HepG2 (cell line): ENCODE measurements around the gene MLLT11. TPM values are rescaled to one million over a fixed set of nuclear protein-coding genes. Genes with fewer than 3 reads are reported as not detected.

Experiments
- ATAC-seq: fragments of 200-7000 bp; cut with Tn5 transposase; 3 replicates; pipeline ENCODE4 v1.9.1; 2020; ENCODE audit warnings: mild to moderate bottlenecking, moderate library complexity
- BruUV-seq: library from RNA; stranded (reverse); fragments of 400-500 nt; replicated peaks from 2 replicates; lab custom pipeline; 2021; lab: Mats Ljungman, UMichigan
- CTCF ChIA-PET: fragments of 300-600 bp; formaldehyde crosslinking; extraction: SDS; loops from one replicate; lab custom pipeline; 2021; ENCODE audit warnings: low total read pairs, inconsistent platforms, low intra/inter-chr PET ratio; lab: Yijun Ruan, JAX
- POLR2A ChIA-PET: fragments of 350-600 bp; sonication (Branson Sonifier 250); formaldehyde crosslinking; loops from one replicate; lab custom pipeline; 2020; ENCODE audit warnings: antibody characterized with exemption, inconsistent platforms; lab: Yijun Ruan, JAX
- DNase-seq: peaks from one replicate; pipeline ENCODE4 v3.0.0-alpha.2; 2015; ENCODE audit warnings: low spot score
- FAIRE-seq: peaks from 3 replicates; lab custom pipeline; 2011; peaks lifted over from hg19 to GRCh38; lab: Jason Lieb, UNC
- H2AFZ ChIP-seq: one replicate; pipeline ENCODE4 v1.6.1; 2011; ENCODE audit warnings: low read length, inconsistent platforms
- H3K27ac ChIP-seq: fragments of 300-600 bp; 3 replicates; pipeline ENCODE4 v1.8.0; 2011; ENCODE audit warnings: mixed run types, mild to moderate bottlenecking, mixed read lengths, low read length, inconsistent platforms; ENCODE audit not compliant: insufficient read depth; ENCODE audit errors: extremely low read length
- H3K27me3 ChIP-seq, 2 experiments: fragments of 200-600 bp in 1 of 2; 2 replicates in 1 of 2; 3 replicates in 1 of 2; pipeline versions ENCODE4 v1.6.0 to v1.8.0; 2011; ENCODE audit warnings: low read length in 2 of 2, mild to moderate bottlenecking in 2 of 2, moderate library complexity in 2 of 2, inconsistent platforms in 1 of 2; ENCODE audit not compliant: insufficient read depth in 2 of 2, control insufficient read depth in 1 of 2
- H3K36me3 ChIP-seq, 2 experiments: fragments of 200-600 bp in 1 of 2; replicated peaks in 1 of 2; 2 replicates in 1 of 2; 3 replicates in 1 of 2; pipeline versions ENCODE4 v1.5.1 to v1.8.0; 2011; ENCODE audit warnings: low read length in 2 of 2, inconsistent platforms in 1 of 2; ENCODE audit not compliant: insufficient read depth in 2 of 2, control insufficient read depth in 1 of 2
- H3K4me1 ChIP-seq: 2 replicates; pipeline ENCODE4 v1.5.1; 2012; ENCODE audit warnings: low read length, inconsistent platforms; ENCODE audit not compliant: insufficient read depth
- H3K4me2 ChIP-seq: 2 replicates; pipeline ENCODE4 v1.6.0; 2011; ENCODE audit warnings: low read depth, low read length, inconsistent platforms
- H3K4me3 ChIP-seq, 3 experiments: fragments of 200-600 bp in 1 of 3; sonication (generic), shearing (Covaris generic) in 1 of 3; replicated peaks in 1 of 3; 2 replicates each; pipeline ENCODE4 v1.5.1; 2011 to 2016; ENCODE audit warnings: low read length in 3 of 3, inconsistent platforms in 2 of 3, low read depth in 2 of 3, mild to moderate bottlenecking in 2 of 3, control low read depth in 1 of 3, mixed read lengths in 1 of 3; ENCODE audit not compliant: insufficient read depth in 1 of 3
- H3K79me2 ChIP-seq: one replicate; pipeline ENCODE4 v1.6.1; 2011; ENCODE audit warnings: low read length, inconsistent platforms; ENCODE audit not compliant: insufficient read depth
- H3K9ac ChIP-seq: 2 replicates; pipeline ENCODE4 v1.6.0; 2011; ENCODE audit warnings: mild to moderate bottlenecking, low read depth, low read length, inconsistent platforms; ENCODE audit not compliant: insufficient read depth
- H3K9me3 ChIP-seq: 2 replicates; pipeline ENCODE4 v1.5.1; 2012; ENCODE audit warnings: mild to moderate bottlenecking, low read length
- H4K20me1 ChIP-seq: 2 replicates; pipeline ENCODE4 v1.6.0; 2011; ENCODE audit warnings: inconsistent platforms, mild to moderate bottlenecking, low read length, moderate library complexity; ENCODE audit not compliant: insufficient read depth
- ETV5 ChIP-seq: IDR thresholded peaks from 2 replicates; pipeline ENCODE4 v1.6.1; 2018; ENCODE audit warnings: missing biosample characterization, missing genetic modification reagents, inconsistent platforms, borderline replicate concordance
- FOXA3 ChIP-seq: IDR thresholded peaks from 2 replicates; pipeline ENCODE4 v1.6.1; 2016; ENCODE audit warnings: missing genetic modification reagents, missing compliant biosample characterization
- HES4 ChIP-seq: sonication (generic); formaldehyde crosslinking; IDR thresholded peaks from 2 replicates; pipeline ENCODE4 v1.9.0; 2021; ENCODE audit warnings: mild to moderate bottlenecking, missing genetic modification reagents, borderline replicate concordance
- HHEX ChIP-seq: IDR thresholded peaks from 2 replicates; pipeline ENCODE4 v1.6.1; 2016; ENCODE audit warnings: control low read depth
- IRX3 ChIP-seq: sonication (generic); formaldehyde crosslinking; IDR thresholded peaks from 2 replicates; pipeline ENCODE4 v1.8.1; 2023; ENCODE audit warnings: mild to moderate bottlenecking, low read depth, missing genetic modification reagents, borderline replicate concordance
- NCOA5 ChIP-seq: sonication (generic); formaldehyde crosslinking; IDR thresholded peaks from 2 replicates; pipeline ENCODE4 v1.4.0; 2020; ENCODE audit warnings: missing genetic modification reagents
- POLR2AphosphoS5 ChIP-seq: IDR thresholded peaks from 2 replicates; pipeline ENCODE4 v1.6.1; 2012; ENCODE audit warnings: low read depth, low read length
- SRSF9 ChIP-seq: fragments of 200-400 bp; formaldehyde crosslinking; IDR thresholded peaks from 2 replicates; pipeline ENCODE4 v1.6.1; 2018; ENCODE audit warnings: borderline replicate concordance, mild to moderate bottlenecking, low read depth, low read length; ENCODE audit not compliant: insufficient read depth, poor library complexity, severe bottlenecking
- TBX2 ChIP-seq: sonication (generic); formaldehyde crosslinking; IDR thresholded peaks from 2 replicates; pipeline ENCODE4 v1.5.0; 2020; ENCODE audit warnings: missing genetic modification reagents, mild to moderate bottlenecking, borderline replicate concordance
- TRIM24 ChIP-seq: sonication (generic); formaldehyde crosslinking; IDR thresholded peaks from 2 replicates; pipeline ENCODE4 v1.8.0; 2022; ENCODE audit warnings: mild to moderate bottlenecking, missing genetic modification reagents
- ZBED4 ChIP-seq: sonication (generic); formaldehyde crosslinking; IDR thresholded peaks from 2 replicates; pipeline ENCODE4 v1.4.0; 2020; ENCODE audit warnings: missing genetic modification reagents, borderline replicate concordance
- ZNF335 ChIP-seq: sonication (generic); formaldehyde crosslinking; IDR thresholded peaks from 2 replicates; pipeline ENCODE4 v1.4.0; 2020; ENCODE audit warnings: missing genetic modification reagents
- WGBS: methylation state at CpG from one replicate; pipeline ENCODE4 v1.1.6; 2017; ENCODE audit warnings: low lambda C conversion rate; 5-methylcytosine and 5-hydroxymethylcytosine counted together
- in situ Hi-C: cut with HindIII; loops from 2 replicates; pipeline ENCODE4 v1.10.0; 2017; ENCODE audit warnings: low pct_unique_long_range_greater_than_20kb; ENCODE audit not compliant: extremely low pct_ligation_motif_present
- intact Hi-C: fragments of 100-400 bp; cut with micrococcal nuclease; formaldehyde crosslinking; loops from one replicate; pipeline ENCODE4 v1.10.0; 2022; ENCODE audit not compliant: unreplicated experiment
- polyA plus RNA-seq, 8 experiments: library from polyadenylated mRNA; depleted of rRNA in 3 of 8; stranded (reverse) in 7 of 8; unstranded in 1 of 8; fragments of >200 nt; fragmentation: Illumina TruSeq in 4 of 8; extraction: Trizol in 4 of 8; gene quantifications; 2 replicates each; pipeline versions ENCODE4 v1.2.1 to v1.2.3, GENCODE V29; 2011 to 2016; ENCODE audit warnings: low read depth in 4 of 8, missing spikeins in 1 of 8, mixed read lengths in 1 of 8; ENCODE audit not compliant: insufficient read depth in 1 of 8
- total RNA-seq, 5 experiments: library from RNA; depleted of rRNA; stranded (reverse); fragments of >200 nt; fragmentation: Illumina TruSeq; extraction: Trizol; gene quantifications; 2 replicates each; pipeline ENCODE4 v1.2.3, GENCODE V29; 2016; ENCODE audit warnings: low read depth in 1 of 5
- TF ChIP-seq, protein P1 (sequence below): sonication (generic); formaldehyde crosslinking; conservative IDR thresholded peaks from 2 replicates; pipeline ENCODE4 v1.4.0; 2020; ENCODE audit warnings: missing genetic modification reagents
- TF ChIP-seq, protein P2 (sequence below): IDR thresholded peaks from 2 replicates; pipeline ENCODE4 v1.6.1; 2018; ENCODE audit warnings: missing genetic modification reagents

Gene MLLT11
- total and polyA plus RNA-seq, 2 of the 13 experiments (the other 11 are each of a cell fraction or from before 2014, with no cell fraction given) = 0.21 to 0.22 TPM

DNA sequence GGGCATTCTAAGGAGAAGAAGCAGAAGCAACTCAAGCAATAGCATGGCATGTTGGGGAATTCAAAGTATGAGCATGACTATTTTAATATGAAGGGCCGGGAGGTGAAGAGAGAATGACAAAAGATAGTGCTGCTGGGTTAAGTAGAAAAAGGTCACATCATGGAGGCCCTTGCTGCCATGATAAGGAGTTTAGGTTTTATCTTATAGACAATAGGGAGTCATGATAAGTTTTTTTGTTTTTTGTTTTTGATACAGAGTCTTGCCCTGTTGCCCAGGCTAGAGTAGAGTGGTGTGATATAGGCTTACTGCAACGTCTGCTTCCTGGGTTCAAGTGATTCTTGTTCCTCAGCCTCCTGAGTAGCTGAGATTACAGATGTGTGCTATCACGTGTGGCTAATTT, 20.7 kb upstream of the MLLT11 start:
- Histone ChIP-seq H2AFZ (no peak overlapping the region), H3K36me3 (peaks cover 2 to 8% of the 10 kb centered on the region in 2 experiments; a peak in 3 of 5 replicates), H3K9ac (no peak overlapping the region), H3K4me3 (no peak overlapping the region), H3K9me3 (no peaks in the 10 kb centered on the region), H3K79me2 (no peaks in the 10 kb centered on the region), H3K27me3 (no peaks in the 10 kb centered on the region), H3K27ac (no peak overlapping the region), H4K20me1 (no peaks in the 10 kb centered on the region), H3K4me2 (no peak overlapping the region), H3K4me1 (no peaks in the 10 kb centered on the region)
- BruUV-seq = no TSS peak
- POLR2A ChIA-PET = no interaction called here
- intact Hi-C loops (no loop called here), in situ Hi-C loops (no loop called here)
- 85% methylated on average over 3 of the region's 3 CpGs for WGBS
- FAIRE-seq = no peak
- ATAC-seq = no peak
- no peak for DNase-seq
- CTCF ChIA-PET = no interaction called here
- TF ChIP-seq FOXA3 (CRISPR knock-in tag) (no peak), POLR2AphosphoS5 (no peak), IRX3 (CRISPR knock-in tag) (no peak), HHEX (CRISPR knock-in tag) (no peak), SRSF9 (no peak), ZNF335 (CRISPR knock-in tag) (no peak), ZBED4 (CRISPR knock-in tag) (no peak), NCOA5 (CRISPR knock-in tag) (no peak), ETV5 (CRISPR knock-in tag) (no peak), TBX2 (CRISPR knock-in tag) (no peak), TRIM24 (CRISPR knock-in tag) (no peak), HES4 (CRISPR knock-in tag) (no peak)
- TF ChIP-seq, protein P1, sequence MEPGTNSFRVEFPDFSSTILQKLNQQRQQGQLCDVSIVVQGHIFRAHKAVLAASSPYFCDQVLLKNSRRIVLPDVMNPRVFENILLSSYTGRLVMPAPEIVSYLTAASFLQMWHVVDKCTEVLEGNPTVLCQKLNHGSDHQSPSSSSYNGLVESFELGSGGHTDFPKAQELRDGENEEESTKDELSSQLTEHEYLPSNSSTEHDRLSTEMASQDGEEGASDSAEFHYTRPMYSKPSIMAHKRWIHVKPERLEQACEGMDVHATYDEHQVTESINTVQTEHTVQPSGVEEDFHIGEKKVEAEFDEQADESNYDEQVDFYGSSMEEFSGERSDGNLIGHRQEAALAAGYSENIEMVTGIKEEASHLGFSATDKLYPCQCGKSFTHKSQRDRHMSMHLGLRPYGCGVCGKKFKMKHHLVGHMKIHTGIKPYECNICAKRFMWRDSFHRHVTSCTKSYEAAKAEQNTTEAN = no peak
- TF ChIP-seq, protein P2, sequence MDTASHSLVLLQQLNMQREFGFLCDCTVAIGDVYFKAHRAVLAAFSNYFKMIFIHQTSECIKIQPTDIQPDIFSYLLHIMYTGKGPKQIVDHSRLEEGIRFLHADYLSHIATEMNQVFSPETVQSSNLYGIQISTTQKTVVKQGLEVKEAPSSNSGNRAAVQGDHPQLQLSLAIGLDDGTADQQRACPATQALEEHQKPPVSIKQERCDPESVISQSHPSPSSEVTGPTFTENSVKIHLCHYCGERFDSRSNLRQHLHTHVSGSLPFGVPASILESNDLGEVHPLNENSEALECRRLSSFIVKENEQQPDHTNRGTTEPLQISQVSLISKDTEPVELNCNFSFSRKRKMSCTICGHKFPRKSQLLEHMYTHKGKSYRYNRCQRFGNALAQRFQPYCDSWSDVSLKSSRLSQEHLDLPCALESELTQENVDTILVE (CRISPR knock-in tag) = no peak
